ENCODE measurements around the gene MIAT.
A peak's percentile ranks its signal among the peaks of the same experiment; 100 is the strongest.
"Not testable (repeated sequence)": the region's sequence is repeated elsewhere in the genome, so short reads cannot be mapped to it uniquely, and the experiment has no call there.

MIAT gene

GRCh38 chr22:26700462-26700861, 43.1 kb downstream of the MIAT start:
- DNase-seq (ENCODE audit: low spot score), result no peak

GRCh38 chr22:26700886-26701285, 43.5 kb downstream of the MIAT start:
- no peak for DNase-seq (ENCODE audit: low spot score)

GRCh38 chr22:26701323-26701722, 43.9 kb downstream of the MIAT start:
- DNase-seq (ENCODE audit: low spot score), result no peak

- DNase-seq (ENCODE audit: low spot score), result no peak
Measured at GRCh38 chr22:26702906-26703830, 45.8 kb downstream of the MIAT start.

DNA sequence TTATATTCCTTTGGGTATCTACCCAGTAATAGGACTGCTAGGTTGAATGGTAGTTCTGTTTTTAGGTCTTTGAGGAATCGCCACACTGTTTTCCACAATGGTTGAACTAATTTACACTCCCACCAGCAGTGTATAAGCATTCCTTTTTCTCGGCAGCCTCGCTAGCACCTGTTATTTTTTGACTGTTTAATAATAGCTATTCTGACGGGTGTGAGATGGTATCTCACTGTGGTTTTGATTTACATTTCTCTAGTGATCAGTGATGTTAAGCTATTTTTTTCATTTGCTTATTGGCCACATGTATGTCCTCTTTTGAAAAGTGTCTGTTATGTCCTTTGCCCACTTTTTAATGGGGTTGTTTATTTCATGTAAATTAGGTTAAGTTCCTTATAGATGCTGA, 48.0 kb downstream of the MIAT start:
- DNase-seq (ENCODE audit: low spot score), result not testable (repeated sequence)

DNA sequence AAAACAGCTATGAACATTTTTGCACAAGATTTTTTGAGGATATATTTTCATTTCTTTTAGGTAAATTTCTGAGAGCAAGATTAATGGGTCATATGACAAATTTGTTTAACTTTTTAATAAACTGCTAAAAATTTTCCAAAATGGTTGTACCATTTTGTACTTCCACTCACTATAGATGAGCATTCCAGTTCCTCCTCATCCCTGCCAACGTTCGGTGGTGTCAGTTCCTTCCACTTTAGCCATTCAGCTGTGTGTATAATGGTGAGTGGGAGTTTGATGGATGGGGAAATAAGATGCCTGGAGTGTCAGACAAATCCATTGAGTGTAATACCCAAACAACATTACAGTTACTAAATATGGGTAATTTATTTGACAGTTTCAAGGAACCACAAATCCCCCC, 49.7 kb downstream of the MIAT start:
- no peak for DNase-seq (ENCODE audit: low spot score)

DNA sequence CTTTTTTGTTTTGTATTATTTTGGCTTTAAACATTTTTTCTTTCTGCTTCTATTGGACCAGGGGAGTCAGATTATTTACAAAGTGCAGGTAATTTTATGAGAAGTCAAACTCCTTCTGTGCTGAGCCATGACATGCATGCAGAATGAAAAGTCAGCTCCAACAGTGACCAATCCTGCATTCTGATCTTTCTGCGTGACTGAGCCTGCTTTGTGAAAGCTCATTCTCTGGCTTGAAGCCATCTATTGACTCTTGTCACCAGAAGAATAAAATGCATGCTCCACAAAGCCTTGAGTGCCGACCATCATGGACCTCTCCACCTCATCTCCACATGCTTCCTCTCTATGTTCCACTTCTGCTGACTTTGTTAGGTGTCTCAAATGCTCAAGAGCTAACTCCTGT, 50.2 kb downstream of the MIAT start:
- DNase-seq (ENCODE audit: low spot score), result no peak

DNA sequence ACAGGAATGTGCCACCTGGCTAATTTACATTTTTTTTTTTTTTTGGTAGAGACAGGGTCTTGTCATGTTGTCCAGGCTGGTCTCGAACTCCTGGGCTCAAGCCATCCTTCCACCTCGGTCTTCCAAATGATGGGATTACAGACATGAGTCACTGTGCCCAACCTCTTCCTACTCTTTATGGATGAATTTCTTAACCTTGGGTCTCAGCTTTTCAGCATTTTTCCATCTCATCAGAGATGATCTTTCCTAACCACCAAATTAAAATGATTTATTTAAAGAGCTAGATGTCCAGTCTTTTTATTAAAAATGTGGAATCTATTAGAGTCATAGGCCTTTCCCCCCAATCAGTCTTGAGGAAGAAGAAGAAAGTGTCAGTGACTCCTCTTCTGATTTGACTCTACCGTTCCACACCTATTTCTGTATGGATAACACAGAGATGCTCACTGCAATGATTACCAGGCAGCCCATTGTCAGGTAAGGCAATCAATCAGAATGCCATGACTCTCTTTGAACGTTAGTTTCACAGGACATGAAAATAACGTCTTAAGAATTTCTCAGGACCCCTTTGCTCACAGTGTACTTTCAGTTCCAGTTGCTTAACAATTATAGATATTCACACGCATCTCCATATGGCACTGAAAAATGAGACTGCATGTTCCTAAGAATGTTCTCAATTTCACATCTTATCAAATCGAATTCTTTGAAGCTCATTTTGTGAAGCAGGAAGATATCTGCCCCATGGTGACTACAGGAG, 51.0 kb downstream of the MIAT start:
- no peak for DNase-seq (ENCODE audit: low spot score)

- DNase-seq (ENCODE audit: low spot score), result peak; percentile 72
Measured at GRCh38 chr22:26709617-26710390, 52.4 kb downstream of the MIAT start.

- DNase-seq (ENCODE audit: low spot score), result no peak
Measured at GRCh38 chr22:26711205-26711963, 54.0 kb downstream of the MIAT start.

- DNase-seq (ENCODE audit: low spot score), result no peak
Measured at GRCh38 chr22:26712158-26712557, 54.8 kb downstream of the MIAT start.

GRCh38 chr22:26713823-26714449, 56.5 kb downstream of the MIAT start:
- DNase-seq (ENCODE audit: low spot score), result peak; percentile 85

- no peak for DNase-seq (ENCODE audit: low spot score)
Measured at GRCh38 chr22:26714971-26715370, 57.6 kb downstream of the MIAT start.

GRCh38 chr22:26715392-26715936, 58.1 kb downstream of the MIAT start:
- DNase-seq (ENCODE audit: low spot score), result no peak

DNA sequence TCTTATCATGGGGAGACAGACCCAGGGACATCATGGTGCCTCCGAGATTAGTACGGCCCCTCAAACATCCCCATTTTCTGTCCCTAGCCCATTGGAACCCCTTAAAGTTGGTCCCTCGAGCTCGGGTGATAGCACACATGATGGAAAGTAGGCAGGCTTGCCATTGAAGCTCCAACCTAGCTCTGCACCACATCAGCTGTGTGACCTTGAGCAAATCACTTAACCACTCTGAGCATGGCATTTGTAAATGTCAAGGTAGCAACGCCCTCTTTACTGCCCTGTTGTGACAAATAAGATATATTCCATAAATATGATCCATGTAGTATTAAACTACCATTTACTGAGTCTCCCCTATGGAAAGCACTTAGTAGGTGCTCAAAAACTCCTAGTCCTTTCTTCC, 61.1 kb downstream of the MIAT start:
- no peak for DNase-seq (ENCODE audit: low spot score)

GRCh38 chr22:26718905-26719304, 61.5 kb downstream of the MIAT start:
- DNase-seq (ENCODE audit: low spot score), result peak; percentile 90

- DNase-seq (ENCODE audit: low spot score), result peak; percentile 54
Measured at GRCh38 chr22:26722159-26722558, 64.8 kb downstream of the MIAT start.

GRCh38 chr22:26724414-26724813, 67.0 kb downstream of the MIAT start:
- DNase-seq (ENCODE audit: low spot score), result no peak

- no peak for DNase-seq (ENCODE audit: low spot score)
Measured at GRCh38 chr22:26725012-26725676, 67.8 kb downstream of the MIAT start.

Measured in AG20443 (cell line).